Breast epithelium (tissue), 3 donors: ENCODE results near the gene DYNC1LI2.
A peak's percentile ranks its signal among the peaks of the same experiment; 100 is the strongest.

Experiments used
- POLR2A ChIP-seq: fragments of 450-650 bp; IDR thresholded peaks from one replicate; pipeline ENCODE4 v1.6.1; 2016; ENCODE audit warnings: antibody characterized with exemption, mild to moderate bottlenecking, moderate library complexity
- POLR2AphosphoS5 ChIP-seq, 3 donors: sonication (generic); formaldehyde crosslinking; IDR thresholded peaks; one replicate each; pipeline ENCODE4 v1.6.1; 2017; ENCODE audit warnings: antibody characterized with exemption in 3 of 3
- TF ChIP-seq, protein P1 (sequence below), 3 donors: fragments of 450-650 bp; IDR thresholded peaks; one replicate each; pipeline ENCODE4 v1.5.1; 2016 to 2017; ENCODE audit warnings: antibody characterized with exemption in 3 of 3, mild to moderate bottlenecking in 3 of 3, moderate library complexity in 3 of 3

DNA sequence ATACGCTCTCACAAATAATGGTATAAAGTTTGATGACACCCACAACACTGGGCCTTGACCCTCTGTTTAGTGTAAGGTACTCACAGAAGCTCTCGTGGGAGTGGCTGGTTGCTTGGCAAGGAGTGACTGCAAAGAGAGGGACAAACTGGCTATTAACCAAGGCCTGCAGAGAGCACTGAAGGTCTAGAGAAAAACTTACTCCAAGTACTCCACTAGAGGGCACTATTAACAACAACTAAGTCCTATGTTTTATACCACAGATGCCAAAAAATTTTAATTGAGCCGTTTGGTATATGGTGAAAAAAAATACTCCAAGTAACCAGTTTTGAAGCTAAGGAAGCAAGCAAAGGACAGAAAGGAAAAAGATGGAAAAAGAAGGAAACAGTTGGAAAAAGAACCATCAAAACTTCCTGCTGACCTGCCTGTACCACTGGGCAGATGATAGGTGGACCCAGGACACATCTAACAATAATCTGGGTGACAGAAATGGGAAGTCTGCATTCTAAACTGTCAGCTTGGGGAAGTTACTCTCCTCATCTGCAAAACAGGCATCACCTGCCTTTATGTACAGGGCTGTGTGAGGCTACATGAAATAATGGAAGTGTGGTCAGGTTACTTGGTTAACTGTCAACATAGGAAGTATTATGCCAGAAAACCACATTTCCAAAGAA, 23.2 kb downstream of the DYNC1LI2 start:
- TF ChIP-seq, protein P1, sequence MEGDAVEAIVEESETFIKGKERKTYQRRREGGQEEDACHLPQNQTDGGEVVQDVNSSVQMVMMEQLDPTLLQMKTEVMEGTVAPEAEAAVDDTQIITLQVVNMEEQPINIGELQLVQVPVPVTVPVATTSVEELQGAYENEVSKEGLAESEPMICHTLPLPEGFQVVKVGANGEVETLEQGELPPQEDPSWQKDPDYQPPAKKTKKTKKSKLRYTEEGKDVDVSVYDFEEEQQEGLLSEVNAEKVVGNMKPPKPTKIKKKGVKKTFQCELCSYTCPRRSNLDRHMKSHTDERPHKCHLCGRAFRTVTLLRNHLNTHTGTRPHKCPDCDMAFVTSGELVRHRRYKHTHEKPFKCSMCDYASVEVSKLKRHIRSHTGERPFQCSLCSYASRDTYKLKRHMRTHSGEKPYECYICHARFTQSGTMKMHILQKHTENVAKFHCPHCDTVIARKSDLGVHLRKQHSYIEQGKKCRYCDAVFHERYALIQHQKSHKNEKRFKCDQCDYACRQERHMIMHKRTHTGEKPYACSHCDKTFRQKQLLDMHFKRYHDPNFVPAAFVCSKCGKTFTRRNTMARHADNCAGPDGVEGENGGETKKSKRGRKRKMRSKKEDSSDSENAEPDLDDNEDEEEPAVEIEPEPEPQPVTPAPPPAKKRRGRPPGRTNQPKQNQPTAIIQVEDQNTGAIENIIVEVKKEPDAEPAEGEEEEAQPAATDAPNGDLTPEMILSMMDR (IDR thresholded peaks at IDR 0.05) = peak; percentile 53 to 67 (median 61)
- TF ChIP-seq POLR2A (no peak), POLR2AphosphoS5 (IDR thresholded peaks at IDR 0.05) (no peak)
